GM19023 (cell line): ENCODE measurements around the gene SEZ6L2.
A peak's percentile ranks its signal among the peaks of the same experiment; 100 is the strongest.
"Not testable (repeated sequence)": the region's sequence is repeated elsewhere in the genome, so short reads cannot be mapped to it uniquely, and the experiment has no call there.

Experiments used
- ATAC-seq: cut with Tn5 transposase; IDR thresholded peaks from one replicate; pipeline ENCODE4 v1.9.1; 2021; ENCODE audit warnings: mild to moderate bottlenecking, moderate library complexity; ENCODE audit not compliant: unreplicated experiment

SEZ6L2 gene

DNA sequence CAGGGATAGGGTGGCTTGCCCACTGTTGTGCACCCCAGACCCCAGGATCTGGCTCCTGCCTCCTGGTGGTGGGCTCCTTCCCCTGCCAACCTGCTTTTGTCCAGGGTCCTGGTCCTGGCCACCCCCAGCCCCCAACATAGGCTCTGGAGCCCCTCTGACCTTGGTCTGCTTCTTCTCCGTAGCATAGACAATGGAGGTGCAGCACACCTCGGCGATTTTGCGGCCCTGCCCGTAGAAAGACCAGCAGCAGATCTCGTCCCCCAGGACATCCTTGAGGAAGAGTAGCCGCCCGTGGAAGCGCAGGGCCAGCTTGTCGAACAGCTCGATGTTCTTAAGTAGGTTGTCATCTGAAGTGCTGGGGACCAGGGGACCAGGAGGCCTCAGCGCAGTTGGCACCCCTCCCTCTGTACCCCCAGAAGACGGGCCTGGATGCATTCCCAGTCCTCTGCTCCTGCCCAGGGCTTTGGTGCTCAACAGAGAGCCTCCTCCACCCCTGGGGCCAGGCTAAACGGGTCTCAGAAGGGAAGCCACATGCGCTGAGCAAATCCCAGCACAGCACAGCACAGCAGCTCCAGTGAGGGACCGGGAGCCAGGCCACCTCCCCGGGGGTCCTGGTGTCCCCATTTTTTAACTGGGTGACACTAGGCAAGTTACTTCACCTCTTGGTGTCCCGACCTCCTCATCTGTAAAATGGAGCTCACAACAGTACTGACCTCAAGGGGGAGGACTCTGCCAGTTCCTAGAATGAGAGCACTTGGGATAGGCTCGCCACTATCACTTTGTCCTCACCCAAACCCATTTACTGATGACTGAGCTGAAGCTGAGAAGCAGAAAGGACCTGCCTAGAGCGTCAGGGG, 11.7 kb upstream of the SEZ6L2 start:
- ATAC-seq = no peak

DNA sequence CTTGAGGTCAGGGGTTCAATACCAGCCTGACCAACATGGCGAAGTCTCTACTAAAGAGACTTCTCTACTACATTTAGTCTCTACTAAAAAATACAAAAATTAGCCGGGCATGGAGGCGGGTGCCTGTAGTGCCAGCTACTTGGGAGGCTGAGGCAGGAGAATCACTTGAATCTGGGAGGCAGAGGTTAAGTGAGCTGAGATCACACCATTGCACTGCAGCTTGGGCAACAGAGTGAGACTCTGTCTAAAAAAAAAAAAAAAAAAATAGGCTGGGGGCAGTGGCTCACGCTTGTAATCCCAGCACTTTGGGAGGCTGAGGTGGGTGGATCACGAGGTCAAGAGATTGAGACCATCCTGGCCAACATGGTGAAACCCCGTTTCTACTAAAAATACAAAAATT, 10.5 kb upstream of the SEZ6L2 start:
- not testable (repeated sequence) for ATAC-seq

DNA sequence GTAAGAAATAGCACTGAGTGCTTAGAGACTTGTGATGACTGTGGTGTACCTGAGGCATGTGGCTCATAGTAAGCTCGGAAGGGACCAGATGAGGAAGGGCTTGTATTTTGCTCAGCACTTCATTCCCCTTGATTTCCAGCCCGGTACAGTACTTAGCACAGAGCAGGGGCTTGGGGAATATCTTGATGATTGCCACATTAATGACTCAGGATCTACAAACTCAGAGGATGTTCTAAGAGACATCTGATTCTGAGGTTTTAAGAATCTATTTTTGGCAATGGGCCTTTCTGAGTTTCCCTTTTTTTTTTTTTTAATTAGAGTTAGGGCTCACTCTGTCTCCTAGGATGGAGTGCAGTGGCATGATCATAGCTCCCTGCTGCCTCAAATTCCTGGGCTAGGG, 10.0 kb upstream of the SEZ6L2 start:
- ATAC-seq = no peak

DNA sequence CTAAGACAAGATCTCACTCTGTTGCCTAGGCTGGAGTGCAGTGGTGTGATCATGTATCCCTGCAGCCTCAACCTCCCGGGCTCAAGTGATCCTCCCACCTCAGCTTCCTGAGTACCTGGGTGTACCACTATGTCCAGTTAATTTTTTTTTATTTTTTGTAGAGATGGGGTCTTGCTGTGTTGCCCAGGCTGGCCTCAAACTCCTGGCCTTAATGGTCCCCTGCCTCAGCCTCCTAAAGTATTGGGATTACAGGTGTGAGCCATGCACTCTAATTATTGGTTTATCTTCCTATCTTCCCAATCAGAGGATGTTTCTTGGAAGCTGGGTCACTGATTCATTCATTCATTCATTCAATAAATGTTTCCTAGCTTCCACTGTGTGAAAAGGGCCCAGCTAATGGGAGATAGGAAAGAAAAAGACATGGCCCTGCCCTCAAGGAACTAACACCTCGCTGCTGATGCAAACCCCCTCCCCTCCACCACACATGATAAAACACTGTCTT, 9.4 kb upstream of the SEZ6L2 start:
- ATAC-seq = no peak

DNA sequence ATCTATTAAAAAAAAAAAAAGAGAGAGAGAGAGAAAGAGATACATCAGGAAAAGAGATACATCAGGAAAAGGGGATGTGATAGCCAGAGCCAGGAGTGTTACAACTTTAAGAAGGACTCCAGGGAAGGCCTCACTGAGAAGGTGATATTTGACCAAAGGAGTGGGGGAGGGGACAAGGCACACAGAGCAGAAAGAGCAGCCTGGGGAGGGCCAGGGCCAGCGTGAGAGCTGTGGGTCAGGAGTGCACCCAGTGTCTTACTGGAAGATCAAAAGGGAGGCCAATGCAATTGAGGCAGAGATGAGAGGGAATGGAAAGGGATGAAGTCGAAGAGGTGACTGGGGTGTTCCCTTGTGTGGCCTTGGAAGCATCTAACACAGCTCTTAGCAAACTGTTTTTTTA, 8.6 kb upstream of the SEZ6L2 start:
- ATAC-seq = no peak

DNA sequence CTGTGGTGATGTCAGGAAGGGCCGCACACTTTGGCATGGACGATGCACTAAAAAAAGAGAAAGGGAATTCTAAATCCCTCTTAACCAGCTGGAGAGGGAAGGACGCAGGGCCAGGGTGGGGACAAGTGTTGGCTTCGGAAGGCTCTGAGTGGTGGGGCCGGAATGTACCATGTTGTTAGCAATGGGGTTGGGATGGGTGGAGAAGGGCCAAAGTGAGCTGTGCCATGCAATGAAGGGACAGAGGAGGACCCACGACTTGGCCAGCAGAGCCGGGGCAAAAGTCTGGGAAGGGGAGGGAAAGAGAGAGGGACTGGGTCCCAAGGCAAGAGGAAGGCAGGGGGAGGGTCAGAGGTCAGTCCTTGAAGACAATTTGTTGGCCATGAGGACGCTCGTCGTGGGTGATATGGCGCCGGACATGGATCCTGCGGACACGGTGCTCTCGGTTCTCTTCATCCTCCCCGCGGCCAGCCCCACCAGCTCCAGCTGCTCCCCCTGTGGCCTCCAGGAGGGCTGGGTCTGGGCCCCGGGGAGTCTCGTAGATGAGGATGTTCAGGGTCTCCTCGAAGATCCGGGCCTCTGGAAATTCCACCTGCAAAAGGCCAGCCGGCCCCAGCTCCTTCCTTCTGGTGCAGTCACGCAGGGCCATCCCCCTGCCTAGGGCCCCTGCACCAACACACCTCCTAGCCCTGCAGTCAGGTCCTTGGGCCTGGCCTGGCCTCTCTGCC, 7.3 kb upstream of the SEZ6L2 start:
- ATAC-seq = no peak

DNA sequence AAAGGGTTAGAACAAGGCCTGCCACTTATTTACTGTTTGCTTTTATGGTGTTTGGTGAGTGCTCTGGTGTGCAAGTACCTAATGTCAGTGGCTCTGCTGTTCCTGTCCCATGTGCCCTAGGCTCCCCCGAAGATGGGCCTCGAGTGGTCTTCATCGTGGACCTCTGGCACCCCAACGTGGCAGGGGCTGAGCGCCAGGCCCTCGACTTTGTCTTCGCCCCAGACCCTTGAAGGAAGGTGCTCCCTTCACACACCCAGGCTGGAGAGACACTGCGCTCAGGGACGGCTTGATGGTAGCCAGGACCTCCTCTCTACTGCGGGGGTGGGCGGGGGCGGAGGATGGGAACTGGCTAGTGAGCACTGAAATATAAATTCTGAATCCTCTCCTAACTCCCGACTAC, 6.3 kb upstream of the SEZ6L2 start:
- ATAC-seq = no peak

DNA sequence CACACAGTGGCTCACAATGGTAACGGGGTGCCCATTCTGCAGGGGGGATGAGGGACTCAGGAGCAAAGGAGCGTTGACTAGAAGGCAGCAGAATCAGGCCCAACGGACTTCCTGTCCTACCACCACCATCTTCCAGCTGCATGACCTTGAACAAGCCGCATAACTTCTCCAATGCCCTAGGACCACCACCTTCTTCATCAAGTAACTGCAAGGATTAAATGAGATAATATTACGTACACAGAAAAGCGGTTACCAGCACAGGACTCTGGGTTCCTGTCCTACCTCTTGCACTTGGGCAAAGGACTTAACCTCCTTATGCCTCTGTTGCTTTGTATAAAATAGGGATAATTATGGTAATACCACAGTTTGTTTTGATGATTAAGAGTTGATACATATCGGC, 5.6 kb upstream of the SEZ6L2 start:
- ATAC-seq = no peak

DNA sequence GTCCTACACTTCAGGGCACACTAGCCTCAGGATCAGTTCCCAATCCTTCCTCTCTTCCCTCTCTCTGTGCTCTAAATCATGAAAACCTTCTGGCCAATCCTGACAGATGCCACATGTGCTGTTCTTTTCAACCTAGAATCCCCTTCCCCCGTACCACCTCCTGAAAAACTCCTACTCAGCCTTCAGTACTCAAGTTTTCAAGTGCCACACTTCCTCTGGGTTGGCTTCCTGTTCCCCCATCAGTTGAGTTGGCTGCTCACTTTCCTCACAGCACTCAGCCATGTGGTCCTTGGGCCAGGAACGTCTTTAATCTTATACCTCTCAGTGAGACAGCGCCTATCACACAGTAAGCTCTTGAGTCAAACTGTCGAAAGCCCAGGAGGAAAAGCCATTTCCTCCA, 4.2 kb upstream of the SEZ6L2 start:
- ATAC-seq = no peak

DNA sequence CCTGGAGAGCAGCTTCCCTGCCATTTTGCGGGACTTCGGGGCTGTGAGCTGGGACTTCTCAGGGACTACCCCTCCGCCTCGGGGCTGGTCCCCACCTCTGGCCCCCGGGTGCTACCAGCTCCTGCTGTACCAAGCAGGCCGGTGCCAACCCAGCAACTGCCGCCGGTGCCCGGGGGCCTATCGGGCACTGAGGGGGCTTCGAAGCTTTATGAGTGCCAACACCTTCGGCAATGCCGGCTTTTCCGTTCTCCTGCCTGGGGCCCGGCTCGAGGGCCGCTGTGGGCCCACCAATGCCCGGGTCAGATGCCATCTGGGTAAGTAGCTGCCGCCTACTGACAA, 2.2 kb upstream of the SEZ6L2 start:
- no peak for ATAC-seq

DNA sequence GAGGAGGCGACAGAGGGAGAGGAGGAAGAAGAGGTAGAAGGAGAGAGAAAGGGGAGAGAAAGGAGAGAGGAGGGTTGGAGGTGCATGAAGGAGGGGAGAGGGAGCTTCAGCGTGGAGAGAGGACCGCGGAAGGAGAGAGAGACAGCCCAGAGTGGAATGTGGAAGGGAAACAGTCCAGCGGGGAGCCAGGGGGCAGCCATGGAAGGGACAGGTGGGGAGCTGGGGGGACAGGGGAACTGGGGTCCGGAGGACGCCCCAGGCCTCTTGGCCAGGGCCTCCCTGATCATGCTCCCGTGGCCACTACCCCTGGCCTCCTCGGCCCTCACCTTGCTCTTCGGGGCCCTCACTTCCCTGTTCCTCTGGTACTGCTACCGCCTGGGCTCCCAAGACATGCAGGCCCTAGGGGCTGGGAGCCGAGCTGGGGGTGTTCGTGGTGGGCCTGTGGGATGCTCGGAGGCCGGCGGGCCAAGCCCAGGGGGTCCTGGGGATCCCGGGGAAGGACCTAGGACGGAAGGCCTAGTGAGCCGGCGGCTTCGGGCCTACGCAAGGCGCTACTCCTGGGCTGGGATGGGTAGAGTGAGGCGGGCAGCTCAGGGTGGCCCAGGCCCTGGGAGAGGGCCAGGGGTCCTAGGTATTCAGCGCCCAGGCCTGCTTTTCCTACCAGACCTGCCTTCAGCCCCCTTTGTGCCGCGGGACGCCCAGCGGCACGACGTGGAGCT, 1.7 kb upstream of the SEZ6L2 start:
- ATAC-seq = no peak

DNA sequence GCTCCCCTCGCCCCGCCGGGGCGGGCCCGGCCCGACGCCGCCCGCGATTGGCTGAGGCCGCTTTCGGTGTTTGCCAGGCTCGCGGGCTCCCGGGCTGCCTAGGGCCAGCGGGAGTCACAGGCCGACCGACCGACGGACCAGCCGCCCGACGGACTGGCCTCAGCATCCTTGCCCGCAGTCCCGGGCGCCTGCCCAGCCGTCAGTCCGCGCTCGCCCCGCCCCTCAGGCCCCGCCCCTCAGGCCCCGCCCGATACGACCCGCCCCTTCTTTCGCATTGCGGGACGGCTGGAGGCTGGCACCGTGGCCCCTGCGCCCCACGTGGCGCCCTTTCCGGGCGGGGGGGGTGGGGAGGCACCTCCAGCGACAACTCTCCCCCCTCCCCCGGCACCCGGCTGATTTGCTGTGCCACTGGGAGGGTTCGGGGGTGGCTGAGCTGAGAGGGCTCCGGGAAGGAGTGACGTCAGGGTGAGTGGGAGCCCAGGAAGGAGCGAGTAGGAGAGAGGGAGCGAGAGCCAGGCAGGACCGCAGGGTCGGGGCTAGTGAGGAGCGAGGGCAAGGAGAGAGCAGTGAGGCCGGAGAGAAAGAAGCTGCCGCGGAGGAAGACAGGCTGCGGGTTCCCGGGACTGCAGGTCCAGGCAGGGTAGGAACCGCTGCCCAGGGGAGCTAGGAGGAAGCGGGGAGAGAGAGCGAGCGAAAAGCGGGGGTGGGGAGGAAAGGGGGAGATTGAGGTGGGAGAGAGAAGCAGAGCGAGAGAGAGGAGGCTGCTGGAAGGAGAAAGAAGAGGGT, 945 bp upstream of the SEZ6L2 start, which contains the start of gene ASPHD1:
Gene ASPHD1 (plus strand): TSS at position 387 of the 786 bp plus-strand sequence. CDS start 484 bp downstream, outside the sequence.
- peak; percentile 68 for ATAC-seq

DNA sequence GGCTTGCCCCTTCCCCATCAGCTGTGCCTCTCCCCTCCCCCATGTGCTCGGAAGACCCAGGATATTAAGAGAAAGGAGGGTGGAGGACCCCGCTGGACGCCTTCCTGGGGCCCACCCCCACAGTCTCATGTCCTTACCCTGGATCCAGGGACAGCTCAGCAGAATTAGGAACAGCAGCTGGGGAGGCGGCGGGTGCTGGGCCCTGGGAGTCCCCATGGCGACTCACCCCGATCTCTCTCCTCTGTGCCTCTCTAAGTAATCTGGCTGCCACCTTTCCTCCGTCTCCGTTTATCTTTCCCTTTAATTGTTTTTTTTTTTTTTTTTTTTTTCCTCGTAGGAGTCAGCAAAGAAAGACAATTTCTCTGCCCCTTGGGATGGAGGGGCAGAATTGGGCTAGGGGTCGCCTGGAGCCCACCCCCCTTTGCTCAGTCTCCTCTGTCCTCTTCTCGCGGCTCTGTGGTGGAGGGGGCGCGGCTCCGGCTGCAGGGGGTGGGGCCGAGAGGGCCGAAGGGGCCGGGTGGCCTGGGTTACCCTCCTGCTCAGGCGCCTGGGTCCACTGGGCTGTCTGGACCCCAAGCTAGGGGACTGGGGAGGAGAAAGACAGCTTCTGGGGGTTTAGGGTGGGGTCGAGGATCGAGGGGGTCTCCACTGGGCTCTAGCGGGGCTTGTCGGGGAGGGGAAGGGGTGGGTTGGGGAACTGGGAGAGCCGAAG, 390 bp downstream of the SEZ6L2 start:
- ATAC-seq = no peak

DNA sequence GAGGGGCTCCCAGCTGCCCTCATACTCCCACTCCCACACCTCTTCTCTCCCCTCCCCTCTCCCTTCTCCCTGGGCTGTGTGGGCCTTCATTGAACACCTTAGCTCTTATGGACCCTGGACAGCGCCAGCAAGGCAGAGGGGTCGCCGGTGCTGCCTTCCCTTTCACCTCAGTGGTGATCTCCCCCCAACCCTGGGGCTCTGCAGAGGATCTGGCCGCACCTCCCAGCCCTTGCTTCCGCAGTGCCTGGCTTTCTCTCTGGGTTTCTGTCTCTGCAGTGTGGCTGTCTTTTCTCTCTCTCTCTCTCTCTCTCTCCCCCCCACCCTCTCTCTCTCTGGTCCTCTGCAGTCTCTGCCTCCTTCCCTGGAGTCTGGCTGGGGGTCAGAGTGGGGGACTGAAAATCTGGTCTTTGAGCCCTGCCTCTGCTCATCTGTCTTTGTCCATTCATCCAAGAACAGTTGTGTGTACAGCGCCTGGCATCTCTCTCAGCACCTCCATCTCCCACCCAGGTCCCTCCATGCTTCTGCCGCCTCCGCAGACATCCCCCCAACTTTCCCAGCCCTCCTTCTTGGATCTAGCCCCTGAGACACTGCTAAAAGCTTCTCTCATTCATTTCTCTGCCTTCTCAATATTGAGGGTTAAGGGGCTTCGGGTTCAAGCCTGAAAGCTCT, 1.1 kb downstream of the SEZ6L2 start:
- no peak for ATAC-seq

DNA sequence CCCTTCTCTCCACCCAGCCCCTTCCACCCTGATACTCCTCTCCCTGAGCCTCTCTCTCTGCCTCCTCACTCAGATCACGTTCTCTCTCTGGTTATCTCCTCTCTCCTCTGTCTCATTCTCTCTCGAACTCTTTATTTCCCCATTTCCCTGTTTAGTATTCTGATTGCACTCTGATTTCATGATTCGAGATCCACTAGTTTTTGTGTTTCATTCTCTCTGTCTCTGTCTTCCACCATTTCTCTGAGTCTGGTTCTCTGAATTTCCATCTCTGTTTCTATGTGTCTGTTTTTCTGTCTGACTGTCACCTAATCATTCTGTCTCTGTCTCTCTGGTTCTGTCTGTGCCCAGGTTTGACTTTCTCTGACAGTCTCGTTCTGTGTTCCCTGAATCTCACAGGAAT, 2.0 kb downstream of the SEZ6L2 start:
- ATAC-seq = no peak

DNA sequence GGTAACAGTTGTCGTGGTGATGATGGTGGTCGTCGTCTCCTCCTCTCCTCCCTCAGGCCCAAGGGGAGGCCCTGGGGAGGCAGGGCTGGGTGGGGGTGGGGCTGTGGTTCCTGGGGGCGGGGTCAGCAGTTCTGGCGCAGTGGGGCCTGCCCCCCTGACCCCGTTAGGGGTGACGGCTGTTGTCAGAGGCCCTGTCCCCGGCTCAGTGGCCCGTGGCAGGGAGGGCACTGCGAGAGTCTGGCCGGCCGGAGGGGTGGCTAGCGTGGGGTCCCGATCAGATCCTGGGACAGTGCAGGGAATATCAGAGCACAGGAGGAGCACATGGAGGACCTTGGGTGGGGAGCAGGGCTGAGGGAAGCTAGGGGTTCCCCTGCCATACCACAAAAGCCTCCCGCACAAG, 2.5 kb downstream of the SEZ6L2 start:
- no peak for ATAC-seq

DNA sequence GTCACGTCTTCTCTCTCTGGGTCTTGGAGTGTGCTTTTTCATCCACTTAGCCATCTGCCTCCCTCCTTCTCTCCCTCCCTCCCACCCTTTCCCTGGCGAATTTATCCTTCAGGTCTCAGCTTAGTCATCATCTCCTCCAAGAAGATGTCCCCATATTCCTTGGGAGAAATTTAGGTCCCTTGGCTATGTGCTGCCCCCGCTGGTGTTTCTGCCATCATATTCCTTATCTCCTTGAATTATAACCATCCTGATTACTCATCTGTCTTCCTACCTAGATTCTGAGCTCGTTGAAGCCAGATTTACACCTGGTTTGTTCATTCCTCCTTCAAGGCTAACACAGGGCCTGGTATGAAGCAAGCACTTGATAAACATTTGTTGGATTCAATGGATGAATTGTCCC, 5.0 kb downstream of the SEZ6L2 start:
- no peak for ATAC-seq

DNA sequence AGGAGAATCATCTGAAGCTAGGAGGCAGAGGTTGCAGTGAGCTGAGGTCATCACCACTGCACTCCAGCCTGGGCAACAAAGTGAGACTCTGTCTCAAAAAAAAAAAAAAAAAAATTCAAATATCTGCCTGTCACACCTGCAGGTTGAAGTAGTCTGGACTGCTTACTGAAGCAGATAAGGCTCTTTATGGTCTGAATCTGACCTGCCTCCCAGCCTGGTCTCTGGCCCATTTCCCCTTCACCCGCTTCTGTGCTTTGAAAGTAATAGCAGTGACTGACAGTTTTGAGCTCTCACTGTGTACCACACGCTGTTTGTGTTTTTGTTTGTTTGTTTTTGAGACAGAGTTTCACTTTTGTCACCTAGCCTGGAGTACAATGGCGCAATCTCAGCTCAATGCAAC, 5.8 kb downstream of the SEZ6L2 start:
- ATAC-seq = no peak

DNA sequence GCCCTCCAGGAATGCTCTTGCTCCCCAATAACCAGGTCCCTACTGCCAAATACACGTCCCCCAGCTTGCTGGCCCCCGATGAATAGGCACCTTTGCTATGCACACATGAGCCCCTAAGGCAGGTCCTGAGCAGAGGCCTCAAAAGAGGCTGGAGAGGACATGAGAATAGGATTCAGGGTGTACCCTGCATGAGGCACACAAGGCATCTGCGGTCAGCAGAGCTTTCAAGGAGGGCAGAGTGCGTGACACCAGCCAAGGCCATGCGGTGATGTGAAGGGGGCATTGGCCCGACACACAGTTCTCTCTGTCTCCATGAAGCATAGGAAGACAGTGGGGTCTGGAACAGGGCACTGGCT, 6.9 kb downstream of the SEZ6L2 start:
- no peak for ATAC-seq
